Activated T-helper 17 cell treated with anti-CD3 and anti-CD28 coated beads, Interleukin-2, amount 50 U/mL, for 72 hours (primary cell): ENCODE measurements around the gene MLH1. TPM values are rescaled to one million over a fixed set of nuclear protein-coding genes. Genes with fewer than 3 reads are reported as not detected.

Source experiments
- ATAC-seq: fragments of 150-1000 bp; cut with Tn5 transposase; replicated peaks from 2 replicates; pipeline ENCODE4 v1.10.0; 2021; ENCODE audit warnings: mild to moderate bottlenecking, moderate library complexity
- H3K27ac Mint-ChIP-seq: one replicate; pipeline ENCODE4 v1.8.0; 2022; ENCODE audit warnings: mixed read lengths
- H3K27me3 Mint-ChIP-seq: one replicate; pipeline ENCODE4 v1.8.0; 2022; ENCODE audit warnings: mixed read lengths
- H3K36me3 Mint-ChIP-seq: one replicate; pipeline ENCODE4 v1.8.0; 2022; ENCODE audit warnings: low read depth, mild to moderate bottlenecking, mixed read lengths
- H3K4me1 Mint-ChIP-seq: one replicate; pipeline ENCODE4 v1.8.0; 2022; ENCODE audit warnings: mixed read lengths
- H3K4me3 Mint-ChIP-seq: one replicate; pipeline ENCODE4 v1.8.0; 2022; ENCODE audit warnings: mild to moderate bottlenecking, mixed read lengths
- H3K9me3 Mint-ChIP-seq: one replicate; pipeline ENCODE4 v1.8.0; 2022; ENCODE audit warnings: mixed read lengths
- total RNA-seq, 2 donors: library from RNA; stranded (reverse); gene quantifications; one replicate each; pipeline ENCODE4 v1.2.3, GENCODE V29; 2022

MLH1 gene
- total RNA-seq, 2 donors from 2014 or later, result 47.5 to 62.2 TPM

DNA sequence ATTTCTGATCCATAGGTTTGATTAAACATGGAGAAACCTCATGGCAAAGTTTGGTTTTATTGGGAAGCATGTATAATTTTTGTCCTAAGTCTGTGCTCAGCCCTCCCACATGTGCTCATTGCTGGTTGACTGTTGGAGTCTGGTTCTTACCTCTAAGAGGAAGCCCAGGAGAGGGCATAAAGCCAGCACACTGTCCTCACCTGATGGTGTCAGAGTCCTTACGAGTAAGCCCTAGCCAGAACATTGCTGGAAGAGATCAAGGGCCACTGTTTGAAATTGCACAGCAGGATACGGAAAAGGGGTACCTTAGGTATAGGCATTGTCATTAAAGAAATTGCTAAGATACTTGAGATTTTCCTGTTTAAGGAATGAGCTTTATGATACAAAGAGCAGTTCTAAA, 21.3 kb downstream of the MLH1 start:
- no peak for ATAC-seq
- H3K4me1 Mint-ChIP-seq, result no peaks in the 10 kb centered on the region
- H3K27me3 Mint-ChIP-seq, result no peaks in the 10 kb centered on the region
- H3K4me3 Mint-ChIP-seq, result no peak overlapping the region
- H3K27ac Mint-ChIP-seq, result no peak overlapping the region
- H3K36me3 Mint-ChIP-seq, result peaks cover 43% of the 10 kb centered on the region
- no peaks in the 10 kb centered on the region for H3K9me3 Mint-ChIP-seq

DNA sequence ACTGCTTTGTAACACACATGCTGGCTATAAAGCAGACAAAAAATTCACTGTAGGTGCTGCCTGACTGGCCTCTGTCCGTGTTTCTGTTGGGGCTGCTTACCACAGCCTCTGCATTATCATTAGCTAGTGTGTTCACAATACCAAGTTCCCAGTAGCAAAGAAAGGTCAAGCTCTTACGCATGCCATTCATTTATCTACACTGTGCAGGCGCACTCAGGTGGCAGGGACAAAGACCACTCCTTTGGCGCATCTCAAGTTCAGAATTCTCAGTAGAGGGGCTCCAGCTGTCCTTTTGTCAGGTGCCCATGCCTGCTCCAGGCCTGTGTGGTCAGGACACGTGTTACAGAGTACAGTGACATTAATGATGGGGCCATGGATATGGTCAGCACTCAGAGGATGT, 22.3 kb downstream of the MLH1 start:
- H3K27me3 Mint-ChIP-seq, result no peaks in the 10 kb centered on the region
- H3K9me3 Mint-ChIP-seq, result no peaks in the 10 kb centered on the region
- H3K4me3 Mint-ChIP-seq, result no peak overlapping the region
- no peak overlapping the region for H3K27ac Mint-ChIP-seq
- no peaks in the 10 kb centered on the region for H3K4me1 Mint-ChIP-seq
- H3K36me3 Mint-ChIP-seq, result peaks cover 53% of the 10 kb centered on the region
- no peak for ATAC-seq

DNA sequence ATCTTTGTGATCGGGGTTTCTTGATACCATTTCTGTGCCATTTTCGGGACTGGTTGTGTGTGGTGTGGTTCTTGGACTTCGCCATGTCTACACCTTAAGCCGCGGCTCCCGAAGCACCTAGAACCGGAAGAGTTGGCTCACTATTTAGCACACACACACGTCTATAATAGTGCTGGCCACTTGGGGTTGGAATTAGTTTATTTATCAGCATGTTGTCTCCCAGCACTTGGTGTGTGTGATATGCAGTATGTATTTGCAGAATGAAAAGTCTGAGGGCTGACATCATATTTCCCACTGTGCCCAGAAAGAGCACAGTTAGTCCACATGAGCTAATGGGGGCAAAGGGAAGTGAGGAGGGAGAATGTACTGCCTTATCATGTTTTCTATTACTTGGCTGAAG, 23.6 kb downstream of the MLH1 start:
- H3K4me1 Mint-ChIP-seq, result no peaks in the 10 kb centered on the region
- H3K36me3 Mint-ChIP-seq, result peaks cover 65% of the 10 kb centered on the region
- H3K27ac Mint-ChIP-seq, result no peak overlapping the region
- H3K4me3 Mint-ChIP-seq, result no peak overlapping the region
- ATAC-seq, result no peak
- H3K9me3 Mint-ChIP-seq, result no peaks in the 10 kb centered on the region
- no peaks in the 10 kb centered on the region for H3K27me3 Mint-ChIP-seq

DNA sequence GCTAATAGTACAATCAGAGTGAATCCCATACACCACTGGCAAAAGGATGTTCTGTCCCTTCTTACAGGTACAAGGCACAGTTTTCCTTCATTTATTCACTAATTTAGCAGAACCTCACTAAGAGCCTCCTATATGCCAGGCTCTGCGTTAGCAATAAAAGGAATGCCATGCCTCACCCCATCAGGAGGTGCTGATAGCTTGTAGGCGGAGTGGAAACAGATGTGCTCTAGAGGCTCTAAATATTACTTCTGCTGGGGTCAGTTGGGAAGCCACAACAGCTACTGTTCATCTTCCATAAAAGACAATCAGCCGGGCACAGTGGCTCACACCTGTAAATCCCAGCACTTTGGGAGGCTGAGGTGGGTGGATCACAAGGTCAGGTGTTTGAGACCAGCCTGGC, 24.4 kb downstream of the MLH1 start:
- no peak overlapping the region for H3K4me3 Mint-ChIP-seq
- H3K4me1 Mint-ChIP-seq, result no peaks in the 10 kb centered on the region
- no peak for ATAC-seq

DNA sequence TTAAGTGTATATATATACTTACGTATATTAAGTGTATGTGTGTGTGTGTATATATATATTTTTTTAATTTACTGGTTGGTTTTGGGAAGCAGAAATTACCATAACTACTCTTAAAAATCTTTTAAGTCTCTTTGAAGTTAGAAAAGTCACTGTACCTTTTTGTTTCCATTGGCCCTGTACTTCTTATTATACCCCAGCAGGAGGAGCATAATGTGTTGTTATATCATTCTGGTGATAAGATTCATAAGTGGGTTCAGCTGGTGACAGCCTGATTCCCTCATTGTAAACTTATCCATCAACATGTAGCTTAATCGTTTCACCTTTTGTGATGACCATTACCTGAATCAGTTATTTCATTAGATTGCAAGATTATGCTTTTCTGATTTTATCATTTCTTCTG, 30.8 kb downstream of the MLH1 start:
- H3K27ac Mint-ChIP-seq, result no peak overlapping the region

More for the DNA sequence above, 24.4 kb downstream of the MLH1 start:
- Mint-ChIP-seq H3K27ac (no peak overlapping the region), H3K27me3 (no peaks in the 10 kb centered on the region), H3K36me3 (peaks cover 73% of the 10 kb centered on the region), H3K9me3 (no peaks in the 10 kb centered on the region)

DNA sequence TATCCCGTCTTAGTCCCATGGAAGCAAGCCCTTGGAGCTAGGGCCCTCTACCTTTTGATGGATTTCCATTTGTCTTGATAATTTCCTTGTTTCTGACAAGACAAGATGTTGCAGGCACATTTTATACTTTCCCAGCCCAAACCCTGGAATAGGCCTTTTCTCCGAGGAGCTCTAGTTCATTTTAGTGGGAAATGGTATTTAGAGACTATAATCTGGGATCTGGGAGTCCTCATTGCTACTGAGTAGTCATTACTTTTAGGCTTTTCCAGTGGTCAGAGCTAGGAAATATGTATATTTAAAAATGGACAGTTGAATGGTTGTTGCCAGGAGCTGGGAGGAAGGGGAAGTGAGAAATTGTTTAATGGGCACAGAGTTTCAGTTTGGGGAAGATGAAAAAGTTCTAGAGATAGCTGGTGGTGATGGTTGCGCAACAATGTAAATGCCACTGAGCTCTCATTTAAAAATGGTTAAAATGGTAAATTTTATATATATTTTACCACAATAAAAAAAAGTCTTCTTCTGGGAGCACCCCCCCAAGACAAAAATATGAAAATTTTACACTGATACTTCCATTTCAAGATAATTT, 31.6 kb downstream of the MLH1 start:
- H3K27ac Mint-ChIP-seq, result no peak overlapping the region
- peaks cover 100% of the 10 kb centered on the region for H3K36me3 Mint-ChIP-seq
- no peak overlapping the region for H3K4me3 Mint-ChIP-seq
- H3K4me1 Mint-ChIP-seq, result peaks cover 4% of the 10 kb centered on the region
- no peaks in the 10 kb centered on the region for H3K27me3 Mint-ChIP-seq
- ATAC-seq, result no peak
- no peaks in the 10 kb centered on the region for H3K9me3 Mint-ChIP-seq

More for the DNA sequence above, 30.8 kb downstream of the MLH1 start:
- Mint-ChIP-seq H3K9me3 (no peaks in the 10 kb centered on the region), H3K4me3 (no peak overlapping the region), H3K27me3 (no peaks in the 10 kb centered on the region), H3K36me3 (peaks cover 100% of the 10 kb centered on the region), H3K4me1 (peaks cover 4% of the 10 kb centered on the region)
- ATAC-seq, result no peak

DNA sequence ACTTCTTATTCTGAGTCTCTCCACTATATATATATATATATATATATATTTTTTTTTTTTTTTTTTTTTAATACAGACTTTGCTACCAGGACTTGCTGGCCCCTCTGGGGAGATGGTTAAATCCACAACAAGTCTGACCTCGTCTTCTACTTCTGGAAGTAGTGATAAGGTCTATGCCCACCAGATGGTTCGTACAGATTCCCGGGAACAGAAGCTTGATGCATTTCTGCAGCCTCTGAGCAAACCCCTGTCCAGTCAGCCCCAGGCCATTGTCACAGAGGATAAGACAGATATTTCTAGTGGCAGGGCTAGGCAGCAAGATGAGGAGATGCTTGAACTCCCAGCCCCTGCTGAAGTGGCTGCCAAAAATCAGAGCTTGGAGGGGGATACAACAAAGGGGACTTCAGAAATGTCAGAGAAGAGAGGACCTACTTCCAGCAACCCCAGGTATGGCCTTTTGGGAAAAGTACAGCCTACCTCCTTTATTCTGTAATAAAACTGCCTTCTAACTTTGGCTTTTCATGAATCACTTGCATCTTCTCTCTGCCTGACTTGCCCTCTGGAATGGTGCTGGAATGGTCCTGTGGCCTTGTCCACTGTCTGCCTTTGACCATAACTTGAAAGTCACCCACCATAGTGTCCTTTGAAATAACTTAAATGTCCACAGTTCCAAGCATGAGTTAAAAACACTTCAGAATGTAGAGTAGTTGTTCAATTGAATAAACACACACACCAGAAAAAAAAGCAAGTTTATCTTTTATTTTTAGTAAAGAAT, 32.4 kb downstream of the MLH1 start:
- Mint-ChIP-seq H3K27me3 (no peaks in the 10 kb centered on the region), H3K9me3 (no peaks in the 10 kb centered on the region), H3K4me1 (peaks cover 4% of the 10 kb centered on the region), H3K27ac (no peak overlapping the region), H3K36me3 (peaks cover 100% of the 10 kb centered on the region), H3K4me3 (no peak overlapping the region)
- ATAC-seq, result no peak

DNA sequence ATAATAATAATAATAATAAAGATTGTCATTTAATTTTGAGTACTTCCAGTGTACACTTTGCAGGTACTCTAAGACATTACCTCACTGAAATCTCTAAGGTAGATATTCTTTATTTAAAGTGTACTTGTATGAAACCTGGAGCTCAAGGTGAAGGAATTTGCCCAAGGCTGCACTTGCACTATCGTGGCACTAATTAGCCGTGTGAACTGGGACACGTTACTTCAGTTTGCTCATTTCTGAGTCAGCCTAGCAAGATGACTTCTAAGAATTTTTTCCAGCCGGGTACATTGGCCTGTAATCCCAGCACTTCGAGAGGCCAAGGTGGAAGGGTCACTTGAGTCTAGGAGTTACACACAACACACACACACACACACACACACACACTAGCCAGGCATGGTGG, 33.5 kb downstream of the MLH1 start:
- H3K4me1 Mint-ChIP-seq, result peaks cover 4% of the 10 kb centered on the region
- no peak overlapping the region for H3K4me3 Mint-ChIP-seq
- peaks cover 100% of the 10 kb centered on the region for H3K36me3 Mint-ChIP-seq
- no peaks in the 10 kb centered on the region for H3K27me3 Mint-ChIP-seq
- no peak for ATAC-seq
- no peaks in the 10 kb centered on the region for H3K9me3 Mint-ChIP-seq
- no peak overlapping the region for H3K27ac Mint-ChIP-seq

DNA sequence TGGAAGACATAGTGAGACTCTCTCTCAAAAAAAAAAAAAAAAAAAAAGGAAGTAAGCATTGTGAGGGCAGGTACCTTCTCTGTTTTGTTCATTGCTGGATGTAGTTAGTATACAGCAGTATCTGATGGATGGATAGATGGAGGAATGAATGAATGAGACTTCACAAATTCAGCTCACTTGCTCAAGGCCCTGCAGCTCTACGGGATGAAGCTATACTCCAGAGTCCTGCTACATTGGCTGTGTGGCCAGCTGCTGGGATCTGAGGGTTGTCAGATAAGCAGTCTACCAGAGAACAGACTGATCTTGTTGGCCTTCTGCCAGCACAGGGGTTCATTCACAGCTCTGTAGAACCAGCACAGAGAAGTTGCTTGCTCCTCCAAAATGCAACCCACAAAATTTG, 35.0 kb downstream of the MLH1 start:
- Mint-ChIP-seq H3K36me3 (peaks cover 100% of the 10 kb centered on the region), H3K4me3 (no peak overlapping the region), H3K27ac (no peak overlapping the region), H3K9me3 (no peaks in the 10 kb centered on the region), H3K4me1 (peaks cover under 1% of the 10 kb centered on the region), H3K27me3 (no peaks in the 10 kb centered on the region)
- ATAC-seq, result no peak

DNA sequence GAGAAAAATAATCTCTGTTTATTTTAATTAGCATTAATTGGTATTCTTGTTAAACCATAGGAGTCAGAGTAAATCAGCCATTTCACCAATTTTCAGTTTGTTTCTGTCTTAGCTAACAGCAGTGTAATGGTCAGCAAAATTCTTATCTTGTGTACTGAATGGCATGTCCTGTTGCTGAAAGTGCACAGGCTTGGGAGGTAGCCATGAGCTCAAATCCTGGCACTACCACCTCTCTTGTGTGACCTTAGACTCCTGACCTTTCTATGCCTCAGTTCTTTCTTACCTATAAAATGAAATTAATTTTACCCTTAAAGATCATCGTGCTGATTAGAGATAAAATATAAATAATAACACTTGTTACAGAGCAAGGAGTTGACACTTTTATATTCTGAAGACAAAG, 35.8 kb downstream of the MLH1 start:
- peaks cover 100% of the 10 kb centered on the region for H3K36me3 Mint-ChIP-seq
- ATAC-seq, result no peak
- H3K27me3 Mint-ChIP-seq, result no peaks in the 10 kb centered on the region
- no peak overlapping the region for H3K27ac Mint-ChIP-seq
- no peaks in the 10 kb centered on the region for H3K4me1 Mint-ChIP-seq
- no peak overlapping the region for H3K4me3 Mint-ChIP-seq
- H3K9me3 Mint-ChIP-seq, result no peaks in the 10 kb centered on the region

DNA sequence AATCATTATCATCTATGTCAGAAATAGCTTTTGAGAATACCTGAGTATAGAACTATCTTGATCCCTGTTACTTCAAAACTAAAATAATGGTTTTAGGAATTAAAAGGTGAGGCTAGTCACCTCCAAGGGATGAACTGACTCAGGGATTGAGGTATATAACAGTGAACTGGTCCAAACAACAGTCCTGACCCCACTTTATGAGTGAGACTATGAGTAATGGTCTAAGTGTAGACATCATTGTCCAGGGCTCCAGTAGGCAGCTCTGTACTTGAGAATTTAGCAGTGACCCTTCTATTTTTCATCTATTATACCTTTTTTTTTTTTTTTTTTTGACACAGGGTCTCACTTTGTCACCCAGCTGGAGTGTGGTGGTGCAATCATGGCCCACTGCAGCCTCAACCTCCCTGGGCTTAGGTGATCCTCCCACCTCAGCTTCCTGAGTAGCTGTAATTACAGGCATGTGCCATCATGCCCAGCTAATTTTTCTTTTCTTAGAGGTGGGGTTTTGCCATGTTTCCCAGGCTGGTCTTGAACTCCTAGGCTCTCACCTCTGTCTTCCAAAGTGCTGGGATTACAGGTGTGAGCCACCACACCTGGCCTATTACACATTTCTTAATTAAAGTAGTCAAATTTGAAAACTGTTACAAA, 36.3 kb downstream of the MLH1 start:
- H3K4me1 Mint-ChIP-seq, result no peaks in the 10 kb centered on the region
- no peak for ATAC-seq
- no peak overlapping the region for H3K27ac Mint-ChIP-seq
- H3K27me3 Mint-ChIP-seq, result no peaks in the 10 kb centered on the region
- no peak overlapping the region for H3K4me3 Mint-ChIP-seq
- peaks cover 100% of the 10 kb centered on the region for H3K36me3 Mint-ChIP-seq
- no peaks in the 10 kb centered on the region for H3K9me3 Mint-ChIP-seq

DNA sequence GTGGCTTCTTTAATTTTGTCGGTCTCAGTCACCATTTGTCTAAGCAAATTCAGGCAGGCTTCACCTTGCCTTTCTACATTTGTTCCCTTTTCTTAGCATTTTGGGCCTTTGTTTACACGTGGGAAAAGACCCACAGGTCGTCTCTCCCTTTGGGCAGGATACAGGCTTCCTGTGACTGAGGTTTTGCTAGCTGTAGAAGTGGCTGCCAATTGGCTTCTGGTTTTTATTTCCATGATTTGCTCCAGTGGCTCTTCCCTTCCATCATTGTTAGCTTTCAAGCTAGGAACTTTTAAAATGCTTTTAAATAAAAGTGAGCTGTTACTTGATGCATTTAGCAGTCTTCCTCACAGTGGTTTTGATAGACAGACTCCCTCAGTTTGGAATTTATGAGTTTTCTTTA, 37.3 kb downstream of the MLH1 start:
- Mint-ChIP-seq H3K9me3 (no peaks in the 10 kb centered on the region), H3K4me1 (no peaks in the 10 kb centered on the region), H3K27ac (no peak overlapping the region), H3K36me3 (peaks cover 100% of the 10 kb centered on the region), H3K4me3 (no peak overlapping the region), H3K27me3 (no peaks in the 10 kb centered on the region)
- no peak for ATAC-seq

DNA sequence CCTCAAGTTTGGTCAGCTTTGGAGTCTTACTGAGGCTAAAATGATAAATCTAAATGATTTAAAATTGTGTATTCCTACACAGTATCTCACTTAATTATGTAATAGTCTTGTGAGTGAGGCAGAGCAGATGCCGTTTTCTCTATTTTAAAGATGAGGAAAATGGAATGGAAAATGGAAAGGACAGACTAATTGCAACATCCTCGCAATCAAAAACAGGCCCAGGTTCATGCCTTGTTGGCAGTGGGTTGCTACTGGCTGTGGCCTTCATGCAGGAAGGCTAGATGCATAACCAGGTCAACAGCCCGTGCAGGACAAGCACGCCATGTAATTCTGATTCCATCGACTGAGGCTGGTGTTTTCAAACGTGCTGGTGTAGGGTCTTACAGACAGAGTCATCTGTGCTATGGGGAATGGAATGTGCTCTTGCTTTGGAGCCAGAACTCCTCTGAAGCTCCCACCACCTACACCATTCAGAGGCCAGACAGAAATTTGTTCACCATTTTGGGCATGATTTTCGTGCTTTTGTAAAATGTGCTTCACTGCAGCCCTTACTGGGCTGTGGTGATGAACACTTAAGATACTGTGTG, 37.9 kb downstream of the MLH1 start:
- no peaks in the 10 kb centered on the region for H3K9me3 Mint-ChIP-seq
- no peaks in the 10 kb centered on the region for H3K4me1 Mint-ChIP-seq
- no peaks in the 10 kb centered on the region for H3K27me3 Mint-ChIP-seq
- no peak overlapping the region for H3K4me3 Mint-ChIP-seq
- no peak for ATAC-seq
- H3K27ac Mint-ChIP-seq, result no peak overlapping the region
- H3K36me3 Mint-ChIP-seq, result peaks cover 100% of the 10 kb centered on the region

DNA sequence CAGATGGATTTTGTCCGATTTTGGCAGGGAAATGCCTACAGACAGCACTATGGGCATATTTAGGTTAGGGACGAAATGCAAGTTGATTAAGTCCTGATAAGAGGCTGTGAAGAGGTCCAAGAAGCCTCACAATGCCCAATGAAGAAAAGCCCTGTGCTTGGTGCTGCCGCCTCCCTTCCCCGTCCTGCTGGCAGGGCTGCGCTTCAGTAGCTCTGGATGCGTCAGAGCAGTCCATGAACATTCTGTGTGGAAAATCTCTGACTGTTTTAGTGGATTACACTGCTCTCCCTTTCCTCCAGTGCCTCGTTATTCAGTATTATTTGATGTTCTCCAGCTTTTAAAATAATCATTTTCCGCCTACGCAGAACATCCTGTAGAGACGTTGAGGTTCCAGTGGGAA, 39.6 kb downstream of the MLH1 start:
- Mint-ChIP-seq H3K27me3 (no peaks in the 10 kb centered on the region), H3K9me3 (no peaks in the 10 kb centered on the region), H3K4me1 (no peaks in the 10 kb centered on the region), H3K27ac (no peak overlapping the region), H3K4me3 (no peak overlapping the region), H3K36me3 (peaks cover 100% of the 10 kb centered on the region)
- no peak for ATAC-seq

DNA sequence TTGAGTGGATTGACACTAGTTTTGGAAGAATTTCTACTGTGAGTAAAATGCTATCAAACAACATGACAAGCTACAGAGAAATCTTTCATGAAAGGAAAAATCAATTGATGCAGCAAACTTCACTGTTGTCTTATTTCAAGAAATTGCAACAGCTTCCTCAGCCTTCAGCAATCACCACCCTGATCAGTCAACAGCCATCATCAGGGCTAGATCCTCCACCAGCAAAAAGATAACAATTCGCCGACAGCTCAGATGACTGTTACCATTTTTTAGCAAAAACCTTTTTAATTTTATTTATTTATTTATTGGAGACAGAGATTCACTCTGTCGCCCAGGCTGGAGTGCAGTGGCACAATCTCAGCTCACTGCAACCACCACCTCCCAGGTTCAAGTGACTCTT, 44.0 kb downstream of the MLH1 start:
- no peak overlapping the region for H3K27ac Mint-ChIP-seq
- no peak overlapping the region for H3K4me3 Mint-ChIP-seq

More for the DNA sequence above, 44.0 kb downstream of the MLH1 start:
- H3K4me1 Mint-ChIP-seq, result no peaks in the 10 kb centered on the region
- no peaks in the 10 kb centered on the region for H3K9me3 Mint-ChIP-seq
- peaks cover 99% of the 10 kb centered on the region for H3K36me3 Mint-ChIP-seq
- no peaks in the 10 kb centered on the region for H3K27me3 Mint-ChIP-seq
- no peak for ATAC-seq
